Neural cell (in vitro differentiated cells): ENCODE results near the gene KPNA1.

Source experiments
- EZH2 ChIP-seq: fragments of 200-600, 300-800 bp; shearing (Covaris generic), sonication (generic); IDR thresholded peaks from 2 replicates; pipeline ENCODE4 v1.6.1; 2014; ENCODE audit warnings: antibody characterized with exemption, low read length, borderline replicate concordance, mild to moderate bottlenecking; ENCODE audit not compliant: insufficient read depth, poor library complexity, severe bottlenecking
- TF ChIP-seq, protein P1 (sequence below): fragments of 450-650 bp; IDR thresholded peaks from 2 replicates; pipeline ENCODE4 v1.5.1; 2014; ENCODE audit warnings: antibody characterized with exemption, mild to moderate bottlenecking, moderate library complexity; ENCODE audit not compliant: poor library complexity, severe bottlenecking

DNA sequence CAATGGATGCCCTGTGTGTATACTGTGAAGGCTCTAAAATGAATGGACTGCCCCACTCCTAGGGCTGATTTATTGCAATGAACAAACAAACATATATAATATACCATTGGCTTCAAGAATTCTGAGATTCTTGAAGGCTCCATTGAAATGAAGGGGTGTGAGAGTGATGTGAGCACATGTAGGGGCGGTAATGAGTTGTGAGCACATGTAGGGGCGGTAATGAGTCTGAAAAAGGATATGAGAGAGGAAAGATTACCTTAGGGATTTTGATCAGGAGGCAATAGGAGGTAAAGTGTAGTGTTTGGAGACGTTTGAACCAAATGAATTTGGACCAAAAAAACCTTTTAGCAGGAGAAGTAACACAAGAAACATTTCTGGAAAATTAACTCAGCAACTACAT, 127.0 kb downstream of the KPNA1 start:
- no peak for TF ChIP-seq EZH2
- TF ChIP-seq, protein P1, sequence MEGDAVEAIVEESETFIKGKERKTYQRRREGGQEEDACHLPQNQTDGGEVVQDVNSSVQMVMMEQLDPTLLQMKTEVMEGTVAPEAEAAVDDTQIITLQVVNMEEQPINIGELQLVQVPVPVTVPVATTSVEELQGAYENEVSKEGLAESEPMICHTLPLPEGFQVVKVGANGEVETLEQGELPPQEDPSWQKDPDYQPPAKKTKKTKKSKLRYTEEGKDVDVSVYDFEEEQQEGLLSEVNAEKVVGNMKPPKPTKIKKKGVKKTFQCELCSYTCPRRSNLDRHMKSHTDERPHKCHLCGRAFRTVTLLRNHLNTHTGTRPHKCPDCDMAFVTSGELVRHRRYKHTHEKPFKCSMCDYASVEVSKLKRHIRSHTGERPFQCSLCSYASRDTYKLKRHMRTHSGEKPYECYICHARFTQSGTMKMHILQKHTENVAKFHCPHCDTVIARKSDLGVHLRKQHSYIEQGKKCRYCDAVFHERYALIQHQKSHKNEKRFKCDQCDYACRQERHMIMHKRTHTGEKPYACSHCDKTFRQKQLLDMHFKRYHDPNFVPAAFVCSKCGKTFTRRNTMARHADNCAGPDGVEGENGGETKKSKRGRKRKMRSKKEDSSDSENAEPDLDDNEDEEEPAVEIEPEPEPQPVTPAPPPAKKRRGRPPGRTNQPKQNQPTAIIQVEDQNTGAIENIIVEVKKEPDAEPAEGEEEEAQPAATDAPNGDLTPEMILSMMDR: no peak
